GM23338 (cell line): ENCODE data around the gene OR5AK2.
"Not testable (repeated sequence)": the region's sequence is repeated elsewhere in the genome, so short reads cannot be mapped to it uniquely, and the experiment has no call there.

ENCODE experiments used
- CREB1 ChIP-seq: fragments of 250-450 bp; sonication (Bioruptor Pico); IDR thresholded peaks from 2 replicates; pipeline ENCODE4 v1.5.0; 2020; ENCODE audit warnings: low read depth, mild to moderate bottlenecking, moderate library complexity
- EZH2 ChIP-seq: fragments of 200-600 bp; sonication (generic); IDR thresholded peaks from one replicate; pipeline ENCODE4 v1.8.0; 2017; ENCODE audit warnings: antibody characterized with exemption, mild to moderate bottlenecking, low read depth; ENCODE audit not compliant: unreplicated experiment
- EZH2phosphoT487 ChIP-seq: fragments of 200-600 bp; sonication (generic); IDR thresholded peaks from one replicate; pipeline ENCODE4 v1.8.1; 2018; ENCODE audit warnings: antibody characterized with exemption; ENCODE audit not compliant: unreplicated experiment
- JUNB ChIP-seq: IDR thresholded peaks from one replicate; pipeline ENCODE4 v1.6.1; 2016; ENCODE audit warnings: antibody characterized with exemption; ENCODE audit not compliant: unreplicated experiment
- NANOG ChIP-seq: IDR thresholded peaks from 2 replicates; pipeline ENCODE4 v1.6.1; 2016; ENCODE audit warnings: antibody characterized with exemption, borderline replicate concordance
- POLR2AphosphoS5 ChIP-seq: IDR thresholded peaks from 2 replicates; pipeline ENCODE4 v1.6.1; 2016; ENCODE audit warnings: antibody characterized with exemption, low read depth
- STAT1 ChIP-seq: IDR thresholded peaks from one replicate; pipeline ENCODE4 v1.6.1; 2016; ENCODE audit warnings: antibody characterized with exemption; ENCODE audit not compliant: unreplicated experiment
- ZNF114 ChIP-seq: fragments of 250-450 bp; sonication (Bioruptor Pico); IDR thresholded peaks from 2 replicates; pipeline ENCODE4 v1.5.0; 2020; ENCODE audit warnings: mild to moderate bottlenecking, moderate library complexity
- ZNF331 ChIP-seq: fragments of 250-450 bp; sonication (Bioruptor Pico); IDR thresholded peaks from 2 replicates; pipeline ENCODE4 v1.5.0; 2020; ENCODE audit warnings: low read depth, mild to moderate bottlenecking, moderate library complexity
- TF ChIP-seq, protein P1 (sequence below): IDR thresholded peaks from one replicate; pipeline ENCODE4 v1.6.1; 2018; ENCODE audit warnings: antibody characterized with exemption; ENCODE audit not compliant: unreplicated experiment
- TF ChIP-seq, protein P2 (sequence below), 2 experiments: fragments of 200-600 bp in 1 of 2; sonication (generic) in 1 of 2; conservative IDR thresholded peaks; 2 replicates each; pipeline versions ENCODE4 v1.5.1 to v1.6.1; 2016 to 2017; ENCODE audit warnings: antibody characterized with exemption in 2 of 2, low read depth in 2 of 2, mild to moderate bottlenecking in 2 of 2, moderate library complexity in 1 of 2
- TF ChIP-seq, protein P3 (sequence below): fragments of 250-450 bp; sonication (Bioruptor Pico); IDR thresholded peaks from 2 replicates; pipeline ENCODE4 v1.5.0; 2020; ENCODE audit warnings: mild to moderate bottlenecking, moderate library complexity

DNA sequence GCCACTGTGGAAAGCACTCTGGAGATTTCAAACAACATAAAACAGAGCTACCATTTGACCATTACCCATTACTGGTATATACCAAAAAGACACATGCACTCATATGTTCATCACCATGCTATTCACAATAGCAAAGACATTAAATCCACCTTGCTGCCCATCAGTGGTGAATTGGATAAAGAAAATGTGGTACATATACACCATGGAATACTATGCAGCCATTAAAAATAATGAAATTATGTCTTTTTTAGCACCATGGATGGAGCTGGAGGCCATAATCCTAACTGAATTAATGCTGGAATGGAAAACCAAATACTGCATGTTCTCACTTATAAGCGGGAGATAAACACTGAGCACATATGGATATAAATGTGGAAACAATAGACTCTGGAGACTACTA lies 34.8 kb upstream of the OR5AK2 start:
- TF ChIP-seq, protein P1, sequence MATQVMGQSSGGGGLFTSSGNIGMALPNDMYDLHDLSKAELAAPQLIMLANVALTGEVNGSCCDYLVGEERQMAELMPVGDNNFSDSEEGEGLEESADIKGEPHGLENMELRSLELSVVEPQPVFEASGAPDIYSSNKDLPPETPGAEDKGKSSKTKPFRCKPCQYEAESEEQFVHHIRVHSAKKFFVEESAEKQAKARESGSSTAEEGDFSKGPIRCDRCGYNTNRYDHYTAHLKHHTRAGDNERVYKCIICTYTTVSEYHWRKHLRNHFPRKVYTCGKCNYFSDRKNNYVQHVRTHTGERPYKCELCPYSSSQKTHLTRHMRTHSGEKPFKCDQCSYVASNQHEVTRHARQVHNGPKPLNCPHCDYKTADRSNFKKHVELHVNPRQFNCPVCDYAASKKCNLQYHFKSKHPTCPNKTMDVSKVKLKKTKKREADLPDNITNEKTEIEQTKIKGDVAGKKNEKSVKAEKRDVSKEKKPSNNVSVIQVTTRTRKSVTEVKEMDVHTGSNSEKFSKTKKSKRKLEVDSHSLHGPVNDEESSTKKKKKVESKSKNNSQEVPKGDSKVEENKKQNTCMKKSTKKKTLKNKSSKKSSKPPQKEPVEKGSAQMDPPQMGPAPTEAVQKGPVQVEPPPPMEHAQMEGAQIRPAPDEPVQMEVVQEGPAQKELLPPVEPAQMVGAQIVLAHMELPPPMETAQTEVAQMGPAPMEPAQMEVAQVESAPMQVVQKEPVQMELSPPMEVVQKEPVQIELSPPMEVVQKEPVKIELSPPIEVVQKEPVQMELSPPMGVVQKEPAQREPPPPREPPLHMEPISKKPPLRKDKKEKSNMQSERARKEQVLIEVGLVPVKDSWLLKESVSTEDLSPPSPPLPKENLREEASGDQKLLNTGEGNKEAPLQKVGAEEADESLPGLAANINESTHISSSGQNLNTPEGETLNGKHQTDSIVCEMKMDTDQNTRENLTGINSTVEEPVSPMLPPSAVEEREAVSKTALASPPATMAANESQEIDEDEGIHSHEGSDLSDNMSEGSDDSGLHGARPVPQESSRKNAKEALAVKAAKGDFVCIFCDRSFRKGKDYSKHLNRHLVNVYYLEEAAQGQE, result not testable (repeated sequence)
- TF ChIP-seq, protein P2, sequence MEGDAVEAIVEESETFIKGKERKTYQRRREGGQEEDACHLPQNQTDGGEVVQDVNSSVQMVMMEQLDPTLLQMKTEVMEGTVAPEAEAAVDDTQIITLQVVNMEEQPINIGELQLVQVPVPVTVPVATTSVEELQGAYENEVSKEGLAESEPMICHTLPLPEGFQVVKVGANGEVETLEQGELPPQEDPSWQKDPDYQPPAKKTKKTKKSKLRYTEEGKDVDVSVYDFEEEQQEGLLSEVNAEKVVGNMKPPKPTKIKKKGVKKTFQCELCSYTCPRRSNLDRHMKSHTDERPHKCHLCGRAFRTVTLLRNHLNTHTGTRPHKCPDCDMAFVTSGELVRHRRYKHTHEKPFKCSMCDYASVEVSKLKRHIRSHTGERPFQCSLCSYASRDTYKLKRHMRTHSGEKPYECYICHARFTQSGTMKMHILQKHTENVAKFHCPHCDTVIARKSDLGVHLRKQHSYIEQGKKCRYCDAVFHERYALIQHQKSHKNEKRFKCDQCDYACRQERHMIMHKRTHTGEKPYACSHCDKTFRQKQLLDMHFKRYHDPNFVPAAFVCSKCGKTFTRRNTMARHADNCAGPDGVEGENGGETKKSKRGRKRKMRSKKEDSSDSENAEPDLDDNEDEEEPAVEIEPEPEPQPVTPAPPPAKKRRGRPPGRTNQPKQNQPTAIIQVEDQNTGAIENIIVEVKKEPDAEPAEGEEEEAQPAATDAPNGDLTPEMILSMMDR (conservative IDR thresholded peaks at IDR 0.05; ENCODE audit: low read depth in 2 of 2), result not testable (repeated sequence)
- not testable (repeated sequence) for TF ChIP-seq CREB1; EZH2phosphoT487; POLR2AphosphoS5; EZH2; ZNF114 (CRISPR knock-in tag); ZNF331; NANOG; JUNB; STAT1
- TF ChIP-seq, protein P3, sequence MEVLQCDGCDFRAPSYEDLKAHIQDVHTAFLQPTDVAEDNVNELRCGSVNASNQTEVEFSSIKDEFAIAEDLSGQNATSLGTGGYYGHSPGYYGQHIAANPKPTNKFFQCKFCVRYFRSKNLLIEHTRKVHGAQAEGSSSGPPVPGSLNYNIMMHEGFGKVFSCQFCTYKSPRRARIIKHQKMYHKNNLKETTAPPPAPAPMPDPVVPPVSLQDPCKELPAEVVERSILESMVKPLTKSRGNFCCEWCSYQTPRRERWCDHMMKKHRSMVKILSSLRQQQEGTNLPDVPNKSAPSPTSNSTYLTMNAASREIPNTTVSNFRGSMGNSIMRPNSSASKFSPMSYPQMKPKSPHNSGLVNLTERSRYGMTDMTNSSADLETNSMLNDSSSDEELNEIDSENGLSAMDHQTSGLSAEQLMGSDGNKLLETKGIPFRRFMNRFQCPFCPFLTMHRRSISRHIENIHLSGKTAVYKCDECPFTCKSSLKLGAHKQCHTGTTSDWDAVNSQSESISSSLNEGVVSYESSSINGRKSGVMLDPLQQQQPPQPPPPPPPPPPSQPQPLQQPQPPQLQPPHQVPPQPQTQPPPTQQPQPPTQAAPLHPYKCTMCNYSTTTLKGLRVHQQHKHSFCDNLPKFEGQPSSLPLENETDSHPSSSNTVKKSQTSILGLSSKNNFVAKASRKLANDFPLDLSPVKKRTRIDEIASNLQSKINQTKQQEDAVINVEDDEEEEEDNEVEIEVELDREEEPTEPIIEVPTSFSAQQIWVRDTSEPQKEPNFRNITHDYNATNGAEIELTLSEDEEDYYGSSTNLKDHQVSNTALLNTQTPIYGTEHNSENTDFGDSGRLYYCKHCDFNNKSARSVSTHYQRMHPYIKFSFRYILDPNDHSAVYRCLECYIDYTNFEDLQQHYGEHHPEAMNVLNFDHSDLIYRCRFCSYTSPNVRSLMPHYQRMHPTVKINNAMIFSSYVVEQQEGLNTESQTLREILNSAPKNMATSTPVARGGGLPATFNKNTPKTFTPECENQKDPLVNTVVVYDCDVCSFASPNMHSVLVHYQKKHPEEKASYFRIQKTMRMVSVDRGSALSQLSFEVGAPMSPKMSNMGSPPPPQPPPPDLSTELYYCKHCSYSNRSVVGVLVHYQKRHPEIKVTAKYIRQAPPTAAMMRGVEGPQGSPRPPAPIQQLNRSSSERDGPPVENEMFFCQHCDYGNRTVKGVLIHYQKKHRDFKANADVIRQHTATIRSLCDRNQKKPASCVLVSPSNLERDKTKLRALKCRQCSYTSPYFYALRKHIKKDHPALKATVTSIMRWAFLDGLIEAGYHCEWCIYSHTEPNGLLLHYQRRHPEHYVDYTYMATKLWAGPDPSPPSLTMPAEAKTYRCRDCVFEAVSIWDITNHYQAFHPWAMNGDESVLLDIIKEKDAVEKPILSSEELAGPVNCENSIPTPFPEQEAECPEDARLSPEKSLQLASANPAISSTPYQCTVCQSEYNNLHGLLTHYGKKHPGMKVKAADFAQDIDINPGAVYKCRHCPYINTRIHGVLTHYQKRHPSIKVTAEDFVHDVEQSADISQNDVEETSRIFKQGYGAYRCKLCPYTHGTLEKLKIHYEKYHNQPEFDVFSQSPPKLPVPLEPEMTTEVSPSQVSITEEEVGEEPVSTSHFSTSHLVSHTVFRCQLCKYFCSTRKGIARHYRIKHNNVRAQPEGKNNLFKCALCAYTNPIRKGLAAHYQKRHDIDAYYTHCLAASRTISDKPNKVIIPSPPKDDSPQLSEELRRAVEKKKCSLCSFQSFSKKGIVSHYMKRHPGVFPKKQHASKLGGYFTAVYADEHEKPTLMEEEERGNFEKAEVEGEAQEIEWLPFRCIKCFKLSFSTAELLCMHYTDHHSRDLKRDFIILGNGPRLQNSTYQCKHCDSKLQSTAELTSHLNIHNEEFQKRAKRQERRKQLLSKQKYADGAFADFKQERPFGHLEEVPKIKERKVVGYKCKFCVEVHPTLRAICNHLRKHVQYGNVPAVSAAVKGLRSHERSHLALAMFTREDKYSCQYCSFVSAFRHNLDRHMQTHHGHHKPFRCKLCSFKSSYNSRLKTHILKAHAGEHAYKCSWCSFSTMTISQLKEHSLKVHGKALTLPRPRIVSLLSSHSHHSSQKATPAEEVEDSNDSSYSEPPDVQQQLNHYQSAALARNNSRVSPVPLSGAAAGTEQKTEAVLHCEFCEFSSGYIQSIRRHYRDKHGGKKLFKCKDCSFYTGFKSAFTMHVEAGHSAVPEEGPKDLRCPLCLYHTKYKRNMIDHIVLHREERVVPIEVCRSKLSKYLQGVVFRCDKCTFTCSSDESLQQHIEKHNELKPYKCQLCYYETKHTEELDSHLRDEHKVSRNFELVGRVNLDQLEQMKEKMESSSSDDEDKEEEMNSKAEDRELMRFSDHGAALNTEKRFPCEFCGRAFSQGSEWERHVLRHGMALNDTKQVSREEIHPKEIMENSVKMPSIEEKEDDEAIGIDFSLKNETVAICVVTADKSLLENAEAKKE, result not testable (repeated sequence)
